Medulla oblongata (tissue), 1 donor: ENCODE data around the gene NAALADL2.

Source experiments
- DNase-seq: peaks from one replicate; pipeline ENCODE4 v3.0.0-alpha.2; 2015; ENCODE audit errors: extremely low spot score

NAALADL2 gene

DNA sequence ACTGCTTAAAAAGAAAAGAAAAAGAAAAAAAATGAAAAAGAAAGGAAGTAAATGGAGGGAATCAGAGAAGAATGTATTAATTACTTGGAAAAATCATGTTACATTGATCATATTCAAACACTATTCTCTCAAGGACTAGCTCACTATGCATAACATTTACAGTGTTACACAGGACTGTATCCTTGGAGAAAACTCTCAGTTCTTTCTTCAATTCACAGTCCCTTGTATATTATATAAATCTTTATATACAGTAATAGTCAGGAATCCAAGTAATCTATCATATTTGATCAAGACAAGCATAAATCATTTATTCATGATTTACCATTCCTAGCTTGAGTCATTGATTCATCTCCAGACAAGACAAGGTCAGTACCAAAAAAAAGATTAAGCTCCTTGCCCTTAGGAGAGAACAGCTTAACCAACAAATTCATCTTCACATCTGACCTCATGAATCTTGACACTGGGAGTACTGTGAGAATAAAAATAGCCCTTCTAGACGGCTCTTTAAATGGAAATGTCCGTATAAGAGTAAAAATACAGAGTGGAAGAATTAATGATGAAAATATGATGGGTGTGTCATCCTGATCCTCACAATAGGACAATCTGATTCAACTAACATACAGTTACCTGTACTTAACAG, 980.4 kb downstream of the NAALADL2 start:
- no peak for DNase-seq

- no peak for DNase-seq
These were observed 992.4 kb downstream of the NAALADL2 start for GRCh38 chr3:175851541-175851940.

- no peak for DNase-seq
These were observed 993.4 kb downstream of the NAALADL2 start for GRCh38 chr3:175852560-175852959.

DNA sequence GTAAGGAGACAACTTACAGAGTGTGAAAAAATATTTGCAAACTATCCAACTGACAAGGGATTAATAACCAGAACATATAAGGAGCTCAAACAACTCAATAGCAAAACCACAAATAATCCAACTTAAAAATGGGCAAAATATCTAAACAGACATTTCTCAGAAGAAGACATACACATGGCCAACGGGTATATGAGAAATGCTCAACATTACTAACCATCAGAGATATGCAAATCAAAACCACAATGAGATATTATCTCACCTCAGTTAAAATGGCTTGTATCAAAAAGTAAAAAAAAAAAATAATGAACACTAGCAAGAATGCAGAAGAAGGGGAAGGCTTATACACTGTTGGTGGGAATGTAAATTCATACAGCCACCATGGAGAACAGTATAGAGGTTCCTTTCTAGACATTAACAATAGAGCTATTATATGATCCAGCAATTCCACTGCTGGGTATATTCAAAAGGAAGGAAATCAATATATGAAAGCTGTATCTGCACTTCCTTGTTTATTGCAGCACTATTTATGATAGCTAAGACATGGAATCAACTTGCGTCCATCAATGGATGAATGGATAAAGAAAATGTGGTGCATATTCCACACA, 998.6 kb downstream of the NAALADL2 start:
- no peak for DNase-seq
